ENCODE results near the gene SH3BP2. TPM values are rescaled to one million over a fixed set of nuclear protein-coding genes. Genes with fewer than 3 reads are reported as not detected.

The SH3BP2 gene
- total and polyA plus RNA-seq, 10 of the 15 experiments (the other 5 are each of a cell fraction or from before 2014, with no cell fraction given), result 1.1 to 61.8 (median 23.9) TPM

DNA sequence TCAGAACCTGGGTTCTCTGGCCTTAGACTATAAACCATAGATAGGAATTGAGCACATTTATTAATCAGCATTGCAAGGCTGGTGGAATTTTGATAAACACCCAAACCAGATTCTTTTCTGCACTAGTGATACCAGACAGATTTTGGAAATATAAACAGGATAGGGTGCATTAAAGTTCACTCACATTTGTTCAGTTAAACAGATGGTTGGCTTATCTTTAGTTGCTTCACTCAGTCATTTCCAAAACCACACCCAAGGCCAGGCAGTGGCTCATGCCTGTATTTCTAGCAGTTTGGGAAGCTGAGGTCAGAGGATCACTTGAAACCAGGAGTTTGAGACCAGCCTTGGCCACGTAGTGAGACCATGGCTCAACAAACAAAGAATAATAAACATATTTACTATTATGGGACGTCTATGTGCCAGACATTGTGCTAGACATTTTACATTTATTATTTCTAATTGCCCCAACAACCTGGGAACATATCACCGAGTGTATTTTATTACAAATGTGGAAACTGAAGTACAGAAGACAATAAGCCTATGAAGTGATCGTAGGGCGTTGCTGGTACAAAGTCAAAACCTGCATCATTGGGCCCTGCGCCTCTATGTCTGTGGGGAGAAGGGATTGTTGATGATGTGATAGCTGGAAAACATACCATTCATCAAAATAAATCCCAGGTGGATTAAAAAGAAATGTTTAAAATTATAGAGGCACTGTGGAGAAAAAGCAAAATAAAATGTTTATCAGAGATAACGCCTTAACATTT lies 65.7 kb downstream of the SH3BP2 start:
- no peak overlapping the region for H2AFZ ChIP-seq (ENCODE audit: control insufficient read depth, low read depth, low read length)
- H3K9me3 ChIP-seq (replicated peaks; ENCODE audit: control insufficient read depth, insufficient read depth, low read length), result no peaks in the 10 kb centered on the region
- 73% methylated on average over 7 of the region's 7 CpGs for WGBS (ENCODE audit: insufficient coverage, insufficient replicate concordance, low lambda C conversion rate, missing lambda C conversion rate)
- peaks cover 6% of the 10 kb centered on the region; the same call in 1 of the 2 replicates for H4K20me1 ChIP-seq (ENCODE audit: control insufficient read depth, insufficient read depth)
- ATAC-seq (no peak), FAIRE-seq (no peak), DNase-seq (ENCODE audit: low read depth, low spot score) (no peak)
- H3K27me3 ChIP-seq (replicated peaks in 1 of 2; ENCODE audit: control insufficient read depth in 2 of 2, insufficient read depth in 2 of 2, low read length in 1 of 2), result no peaks in the 10 kb centered on the region
- no peak overlapping the region for H3K4me3 ChIP-seq
- TSS peak; percentile 11 for BruUV-seq (replicated peaks)
- no peak overlapping the region for H3K27ac ChIP-seq (ENCODE audit: control insufficient read depth, insufficient read depth)
- H3K4me1 ChIP-seq (ENCODE audit: control insufficient read depth, insufficient read depth, low read length), result peaks cover 37% of the 10 kb centered on the region
- POLR2A ChIA-PET, result no interaction called here
- no peak for TF ChIP-seq GATAD2B (conservative IDR thresholded peaks at IDR 0.05; ENCODE audit: low read depth)
- TF ChIP-seq SREBF1 (IDR thresholded peaks at IDR 0.05; ENCODE audit: low read length), result no peak
- TF ChIP-seq RUNX3 (IDR thresholded peaks at IDR 0.05; ENCODE audit: low read length), result peak; percentile 11; the same call in 1 of the 2 replicates
- intact Hi-C loops (cut with micrococcal nuclease; ENCODE audit: unreplicated experiment) (no loop called here), in situ Hi-C loops (cut with MboI) (no loop called here)
- peaks cover 49% of the 10 kb centered on the region for H3K79me2 ChIP-seq (ENCODE audit: control insufficient read depth, insufficient read depth, low read length)
- H3K36me3 ChIP-seq (ENCODE audit: control insufficient read depth in 2 of 2, insufficient read depth in 2 of 2, low read length in 1 of 2), result peaks cover 2 to 4% of the 10 kb centered on the region in 2 experiments; a peak in 3 of 4 replicates
- SMC1A ChIA-PET (ENCODE audit: uncharacterized antibody, unreplicated experiment), result interaction anchor here (6.4 kb wide), 1 partner anchor 11 kb away, joined by 49 read pairs; no protein-coding TSS in a partner anchor
- no peak overlapping the region for H3K9ac ChIP-seq (ENCODE audit: control insufficient read depth, insufficient read depth, low read length)
- RAD21 ChIA-PET (ENCODE audit: unreplicated experiment), result no interaction called here
- CTCF ChIA-PET, result no interaction called here
- no peak overlapping the region for H3K4me2 ChIP-seq (ENCODE audit: control insufficient read depth, insufficient read depth)

DNA sequence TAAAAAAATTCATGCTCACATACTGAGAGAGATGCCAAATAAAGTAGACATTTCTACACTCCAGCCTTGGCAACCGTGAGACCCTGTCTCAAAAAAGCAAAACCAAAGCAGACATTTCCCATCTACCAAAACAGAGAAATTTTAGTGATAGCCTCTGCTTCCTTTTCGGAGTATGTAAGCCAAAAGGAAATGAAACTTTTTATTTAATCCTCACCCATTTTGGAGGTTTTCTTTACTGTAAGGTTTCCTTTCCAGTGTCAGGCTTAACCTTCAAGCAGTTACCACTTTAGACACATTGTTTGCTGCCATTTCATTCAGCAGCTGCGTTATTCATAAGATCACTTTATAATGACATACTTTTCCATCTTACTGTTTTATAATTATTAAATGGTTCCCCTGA lies 66.6 kb downstream of the SH3BP2 start:
- RAD21 ChIA-PET (ENCODE audit: unreplicated experiment), result interaction anchor here (0.8 to 1.1 kb wide), 2 partner anchors 8 to 59 kb away, joined by 3 read pairs; no protein-coding TSS in a partner anchor
- Histone ChIP-seq H3K27me3 (replicated peaks in 1 of 2; ENCODE audit: control insufficient read depth in 2 of 2, insufficient read depth in 2 of 2, low read length in 1 of 2) (no peaks in the 10 kb centered on the region), H3K4me3 (no peak overlapping the region), H3K4me2 (ENCODE audit: control insufficient read depth, insufficient read depth) (peak overlapping the region; percentile 5; the same call in 1 of the 2 replicates), H3K27ac (ENCODE audit: control insufficient read depth, insufficient read depth) (no peak overlapping the region), H3K79me2 (ENCODE audit: control insufficient read depth, insufficient read depth, low read length) (peaks cover 54% of the 10 kb centered on the region), H3K9me3 (replicated peaks; ENCODE audit: control insufficient read depth, insufficient read depth, low read length) (no peaks in the 10 kb centered on the region), H2AFZ (ENCODE audit: control insufficient read depth, low read depth, low read length) (no peak overlapping the region), H3K4me1 (ENCODE audit: control insufficient read depth, insufficient read depth, low read length) (peaks cover 34% of the 10 kb centered on the region), H3K9ac (ENCODE audit: control insufficient read depth, insufficient read depth, low read length) (no peak overlapping the region), H4K20me1 (ENCODE audit: control insufficient read depth, insufficient read depth) (peaks cover 6% of the 10 kb centered on the region; the same call in 1 of the 2 replicates), H3K36me3 (ENCODE audit: control insufficient read depth in 2 of 2, insufficient read depth in 2 of 2, low read length in 1 of 2) (peaks cover 0 to 2% of the 10 kb centered on the region in 2 experiments; a peak in 2 of 4 replicates)
- ATAC-seq, result peak; percentile 55
- intact Hi-C loops (cut with micrococcal nuclease; ENCODE audit: unreplicated experiment), result no loop called here
- POLR2A ChIA-PET, result interaction anchor here (2.1 kb wide), 1 partner anchor 11 kb away, joined by 7 read pairs; no protein-coding TSS in a partner anchor
- no peak for FAIRE-seq
- SMC1A ChIA-PET (ENCODE audit: uncharacterized antibody, unreplicated experiment), result interaction anchor here (1.8 to 6.4 kb wide), 3 partner anchors 8 to 20 kb away, joined by 4 to 49 read pairs (median 11); no protein-coding TSS in a partner anchor
- WGBS (ENCODE audit: insufficient coverage, insufficient replicate concordance, low lambda C conversion rate, missing lambda C conversion rate), result 14% methylated on average over 3 of the region's 3 CpGs
- CTCF ChIA-PET, result interaction anchor here (2.3 to 3.9 kb wide), 2 partner anchors 7 to 14 kb away, joined by 9 to 23 read pairs; no protein-coding TSS in a partner anchor
- BruUV-seq (replicated peaks), result no TSS peak
- in situ Hi-C loops (cut with MboI), result no loop called here
- no peak for DNase-seq (ENCODE audit: low read depth, low spot score)
- TF ChIP-seq, protein P1, sequence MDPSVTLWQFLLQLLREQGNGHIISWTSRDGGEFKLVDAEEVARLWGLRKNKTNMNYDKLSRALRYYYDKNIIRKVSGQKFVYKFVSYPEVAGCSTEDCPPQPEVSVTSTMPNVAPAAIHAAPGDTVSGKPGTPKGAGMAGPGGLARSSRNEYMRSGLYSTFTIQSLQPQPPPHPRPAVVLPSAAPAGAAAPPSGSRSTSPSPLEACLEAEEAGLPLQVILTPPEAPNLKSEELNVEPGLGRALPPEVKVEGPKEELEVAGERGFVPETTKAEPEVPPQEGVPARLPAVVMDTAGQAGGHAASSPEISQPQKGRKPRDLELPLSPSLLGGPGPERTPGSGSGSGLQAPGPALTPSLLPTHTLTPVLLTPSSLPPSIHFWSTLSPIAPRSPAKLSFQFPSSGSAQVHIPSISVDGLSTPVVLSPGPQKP (IDR thresholded peaks at IDR 0.05; ENCODE audit: low read depth, low read length), result no peak
- TF ChIP-seq CREB1 (IDR thresholded peaks at IDR 0.05; ENCODE audit: low read depth) (no peak), NRF1 (conservative IDR thresholded peaks at IDR 0.05; ENCODE audit: low read depth, low read length) (no peak), FOXM1 (IDR thresholded peaks at IDR 0.05; ENCODE audit: low read depth, low read length) (no peak), ETV6 (conservative IDR thresholded peaks at IDR 0.05 in 1 of 2, IDR thresholded peaks at IDR 0.05 in 1 of 2; ENCODE audit: borderline replicate concordance in 1 of 2, low read depth in 1 of 2) (peak in 1 of 2 experiments; percentile 63; a peak in 1 of 4 replicates), NFYA (IDR thresholded peaks at IDR 0.05; ENCODE audit: borderline replicate concordance, low read depth, low read length) (no peak)
- TF ChIP-seq, protein P2, sequence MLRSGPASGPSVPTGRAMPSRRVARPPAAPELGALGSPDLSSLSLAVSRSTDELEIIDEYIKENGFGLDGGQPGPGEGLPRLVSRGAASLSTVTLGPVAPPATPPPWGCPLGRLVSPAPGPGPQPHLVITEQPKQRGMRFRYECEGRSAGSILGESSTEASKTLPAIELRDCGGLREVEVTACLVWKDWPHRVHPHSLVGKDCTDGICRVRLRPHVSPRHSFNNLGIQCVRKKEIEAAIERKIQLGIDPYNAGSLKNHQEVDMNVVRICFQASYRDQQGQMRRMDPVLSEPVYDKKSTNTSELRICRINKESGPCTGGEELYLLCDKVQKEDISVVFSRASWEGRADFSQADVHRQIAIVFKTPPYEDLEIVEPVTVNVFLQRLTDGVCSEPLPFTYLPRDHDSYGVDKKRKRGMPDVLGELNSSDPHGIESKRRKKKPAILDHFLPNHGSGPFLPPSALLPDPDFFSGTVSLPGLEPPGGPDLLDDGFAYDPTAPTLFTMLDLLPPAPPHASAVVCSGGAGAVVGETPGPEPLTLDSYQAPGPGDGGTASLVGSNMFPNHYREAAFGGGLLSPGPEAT (IDR thresholded peaks at IDR 0.05; ENCODE audit: low read depth), result 0 out of 2 replicates have a peak, but pooled peaks have one; percentile 19
- TF ChIP-seq, protein P3, sequence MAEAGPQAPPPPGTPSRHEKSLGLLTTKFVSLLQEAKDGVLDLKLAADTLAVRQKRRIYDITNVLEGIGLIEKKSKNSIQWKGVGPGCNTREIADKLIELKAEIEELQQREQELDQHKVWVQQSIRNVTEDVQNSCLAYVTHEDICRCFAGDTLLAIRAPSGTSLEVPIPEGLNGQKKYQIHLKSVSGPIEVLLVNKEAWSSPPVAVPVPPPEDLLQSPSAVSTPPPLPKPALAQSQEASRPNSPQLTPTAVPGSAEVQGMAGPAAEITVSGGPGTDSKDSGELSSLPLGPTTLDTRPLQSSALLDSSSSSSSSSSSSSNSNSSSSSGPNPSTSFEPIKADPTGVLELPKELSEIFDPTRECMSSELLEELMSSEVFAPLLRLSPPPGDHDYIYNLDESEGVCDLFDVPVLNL (IDR thresholded peaks at IDR 0.05; ENCODE audit: low read depth, low read length), result no peak
